Mammary epithelial cell (primary cell): ENCODE measurements around the gene MUSK.

Experiments used
- EZH2 ChIP-seq: IDR thresholded peaks from 2 replicates; pipeline ENCODE4 v1.6.1; 2012; ENCODE audit warnings: low read length, inconsistent platforms, borderline replicate concordance
- TF ChIP-seq, protein P1 (sequence below), 2 donors: IDR thresholded peaks in 1 of 2; conservative IDR thresholded peaks in 1 of 2; 2 replicates each; pipeline ENCODE4 v1.5.1; 2011 to 2012; ENCODE audit warnings: inconsistent platforms in 2 of 2, low read length in 2 of 2, mild to moderate bottlenecking in 2 of 2, control low read depth in 1 of 2, low read depth in 1 of 2; ENCODE audit not compliant: insufficient read depth in 1 of 2; ENCODE audit errors: extremely low read depth in 1 of 2

DNA sequence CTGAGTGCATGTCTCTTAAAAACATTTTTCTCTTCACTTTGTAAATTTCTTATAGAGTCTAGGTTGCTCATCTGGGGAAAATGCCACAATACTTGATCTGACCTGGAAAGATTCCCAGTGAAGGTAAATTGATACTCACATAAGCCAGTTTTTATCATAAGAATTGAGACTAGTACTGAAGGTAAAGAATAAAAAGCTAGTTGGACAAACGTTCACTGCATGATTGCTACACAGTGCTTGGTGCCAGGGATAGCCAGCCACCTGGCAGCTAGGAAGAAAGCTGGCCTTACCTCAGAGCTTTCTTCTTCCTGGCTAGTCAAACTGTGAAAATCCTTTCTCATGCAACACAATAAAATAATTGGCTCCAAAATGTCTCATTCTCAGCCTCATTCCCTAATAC lies 77.1 kb downstream of the MUSK start:
- TF ChIP-seq, protein P1, sequence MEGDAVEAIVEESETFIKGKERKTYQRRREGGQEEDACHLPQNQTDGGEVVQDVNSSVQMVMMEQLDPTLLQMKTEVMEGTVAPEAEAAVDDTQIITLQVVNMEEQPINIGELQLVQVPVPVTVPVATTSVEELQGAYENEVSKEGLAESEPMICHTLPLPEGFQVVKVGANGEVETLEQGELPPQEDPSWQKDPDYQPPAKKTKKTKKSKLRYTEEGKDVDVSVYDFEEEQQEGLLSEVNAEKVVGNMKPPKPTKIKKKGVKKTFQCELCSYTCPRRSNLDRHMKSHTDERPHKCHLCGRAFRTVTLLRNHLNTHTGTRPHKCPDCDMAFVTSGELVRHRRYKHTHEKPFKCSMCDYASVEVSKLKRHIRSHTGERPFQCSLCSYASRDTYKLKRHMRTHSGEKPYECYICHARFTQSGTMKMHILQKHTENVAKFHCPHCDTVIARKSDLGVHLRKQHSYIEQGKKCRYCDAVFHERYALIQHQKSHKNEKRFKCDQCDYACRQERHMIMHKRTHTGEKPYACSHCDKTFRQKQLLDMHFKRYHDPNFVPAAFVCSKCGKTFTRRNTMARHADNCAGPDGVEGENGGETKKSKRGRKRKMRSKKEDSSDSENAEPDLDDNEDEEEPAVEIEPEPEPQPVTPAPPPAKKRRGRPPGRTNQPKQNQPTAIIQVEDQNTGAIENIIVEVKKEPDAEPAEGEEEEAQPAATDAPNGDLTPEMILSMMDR (conservative IDR thresholded peaks at IDR 0.05 in 1 of 2, IDR thresholded peaks at IDR 0.05 in 1 of 2; ENCODE audit: extremely low read depth in 1 of 2, insufficient read depth in 1 of 2, low read depth in 1 of 2, low read length in 2 of 2) = no peak
- TF ChIP-seq EZH2 = no peak
